H1 (cell line): ENCODE data around the gene ADAMTS3. TPM values are rescaled to one million over a fixed set of nuclear protein-coding genes. Genes with fewer than 3 reads are reported as not detected.
A peak's percentile ranks its signal among the peaks of the same experiment; 100 is the strongest.

Experiments
- CTCF ChIA-PET: fragments of 300-600 bp; sonication (Branson Sonifier 250); formaldehyde crosslinking; loops from one replicate; lab custom pipeline; 2021; ENCODE audit not compliant: partially characterized antibody; lab: Charles Lee
- POLR2A ChIA-PET: fragments of 300-600 bp; sonication (Branson Sonifier 250); formaldehyde crosslinking; loops from one replicate; lab custom pipeline; 2021; ENCODE audit warnings: inconsistent platforms; ENCODE audit not compliant: partially characterized antibody; lab: Charles Lee
- DNase-seq, 2 experiments: peaks; one replicate each; pipeline versions ENCODE4 v3.0.0 to v3.0.0-alpha.2; 2010 to 2022; ENCODE audit warnings: low spot score in 2 of 2, low read depth in 1 of 2, mixed read lengths in 1 of 2
- FAIRE-seq: peaks from 2 replicates; lab custom pipeline; 2011; peaks lifted over from hg19 to GRCh38; lab: Jason Lieb, UNC
- H2AFZ ChIP-seq: 2 replicates; pipeline ENCODE4 v1.8.1; 2012; ENCODE audit warnings: low read length, inconsistent platforms
- H2AK5ac ChIP-seq: 2 replicates; pipeline ENCODE4 v1.6.1; 2013; ENCODE audit warnings: low read depth, low read length
- H2BK120ac ChIP-seq: replicated peaks from 2 replicates; pipeline ENCODE3; 2013; ENCODE audit warnings: low read depth, low read length, inconsistent platforms
- H2BK12ac ChIP-seq: 2 replicates; pipeline ENCODE4 v1.6.1; 2013; ENCODE audit warnings: low read depth, low read length
- H2BK15ac ChIP-seq: 2 replicates; pipeline ENCODE4 v1.6.1; 2013; ENCODE audit warnings: low read length
- H2BK20ac ChIP-seq: 2 replicates; pipeline ENCODE4 v1.6.1; 2013; ENCODE audit warnings: low read length
- H2BK5ac ChIP-seq: 2 replicates; pipeline ENCODE4 v1.6.1; 2013; ENCODE audit warnings: low read depth, low read length
- H3K14ac ChIP-seq: 2 replicates; pipeline ENCODE4 v1.6.1; 2013; ENCODE audit warnings: inconsistent platforms; ENCODE audit not compliant: insufficient read length
- H3K18ac ChIP-seq: 2 replicates; pipeline ENCODE4 v1.6.1; 2013; ENCODE audit warnings: low read length; ENCODE audit errors: extremely low read depth
- H3K23ac ChIP-seq: 2 replicates; pipeline ENCODE4 v1.6.1; 2013; ENCODE audit warnings: inconsistent platforms; ENCODE audit not compliant: insufficient read length
- H3K23me2 ChIP-seq: 2 replicates; pipeline ENCODE4 v1.6.1; 2013; ENCODE audit warnings: low read depth, low read length
- H3K27ac ChIP-seq: 2 replicates; pipeline ENCODE4 v1.6.1; 2011; ENCODE audit warnings: low read depth, low read length, inconsistent platforms
- H3K27me3 ChIP-seq, 4 experiments: replicated peaks in 1 of 4; 1 replicate in 1 of 4; 2 replicates in 3 of 4; pipeline versions ENCODE4 v1.6.1 to v1.8.1; 2011 to 2013; ENCODE audit warnings: low read length in 3 of 4, mild to moderate bottlenecking in 3 of 4, inconsistent platforms in 2 of 4, mixed read lengths in 2 of 4, moderate library complexity in 1 of 4; ENCODE audit not compliant: control insufficient read depth in 3 of 4, insufficient read depth in 3 of 4; ENCODE audit errors: extremely low read depth in 1 of 4
- H3K36me3 ChIP-seq, 4 experiments: 2 replicates each; pipeline versions ENCODE4 v1.6.1 to v1.8.1; 2011 to 2013; ENCODE audit warnings: mild to moderate bottlenecking in 4 of 4, low read length in 3 of 4, moderate library complexity in 2 of 4, control low read depth in 1 of 4, inconsistent platforms in 1 of 4; ENCODE audit not compliant: insufficient read depth in 4 of 4, control insufficient read depth in 2 of 4
- H3K4ac ChIP-seq: replicated peaks from 2 replicates; pipeline ENCODE3; 2013; ENCODE audit warnings: low read length, low read depth, mixed read lengths, inconsistent platforms; ENCODE audit not compliant: insufficient read length
- H3K4me1 ChIP-seq, 4 experiments: replicated peaks in 1 of 4; 1 replicate in 1 of 4; 2 replicates in 3 of 4; pipeline versions ENCODE4 v1.6.1 to v1.8.1; 2011 to 2013; ENCODE audit warnings: low read length in 3 of 4, inconsistent platforms in 2 of 4, mixed read lengths in 1 of 4; ENCODE audit not compliant: insufficient read depth in 4 of 4, control insufficient read depth in 3 of 4
- H3K4me2 ChIP-seq, 2 experiments: 2 replicates each; pipeline versions ENCODE4 v1.6.1 to v1.8.1; 2011 to 2013; ENCODE audit warnings: low read depth in 2 of 2, low read length in 2 of 2, control low read depth in 1 of 2, inconsistent platforms in 1 of 2, mild to moderate bottlenecking in 1 of 2; ENCODE audit not compliant: insufficient read depth in 1 of 2
- H3K4me3 ChIP-seq, 4 experiments: fragments of 200-600, 300-600 bp in 1 of 4; sonication (generic), shearing (Covaris generic), sonication (Bioruptor Twin) in 1 of 4; 2 replicates each; pipeline versions ENCODE4 v1.5.1 to v1.8.1; 2011 to 2016; ENCODE audit warnings: low read length in 4 of 4, low read depth in 3 of 4, control low read depth in 2 of 4, inconsistent platforms in 2 of 4, mild to moderate bottlenecking in 2 of 4, mixed read lengths in 1 of 4, moderate library complexity in 1 of 4; ENCODE audit not compliant: insufficient read depth in 2 of 4; ENCODE audit errors: extremely low read depth in 1 of 4
- H3K56ac ChIP-seq: replicated peaks from 2 replicates; pipeline ENCODE3; 2013; ENCODE audit warnings: low read depth, mild to moderate bottlenecking, mixed read lengths, low read length, inconsistent platforms; ENCODE audit not compliant: insufficient read length
- H3K79me1 ChIP-seq: 2 replicates; pipeline ENCODE4 v1.6.1; 2013; ENCODE audit warnings: low read depth, low read length, control low read depth
- H3K79me2 ChIP-seq, 2 experiments: 2 replicates each; pipeline versions ENCODE4 v1.6.1 to v1.8.1; 2012 to 2013; ENCODE audit warnings: low read length in 2 of 2, mild to moderate bottlenecking in 2 of 2, inconsistent platforms in 1 of 2; ENCODE audit not compliant: insufficient read depth in 2 of 2, control insufficient read depth in 1 of 2
- H3K9ac ChIP-seq, 4 experiments: replicated peaks in 1 of 4; 1 replicate in 1 of 4; 2 replicates in 3 of 4; pipeline versions ENCODE4 v1.6.1 to v1.8.1; 2011 to 2013; ENCODE audit warnings: low read depth in 3 of 4, low read length in 3 of 4, control low read depth in 2 of 4, mild to moderate bottlenecking in 2 of 4, moderate library complexity in 2 of 4, inconsistent platforms in 1 of 4; ENCODE audit errors: extremely low read depth in 1 of 4
- H3K9me3 ChIP-seq, 2 experiments: 2 replicates each; pipeline versions ENCODE4 v1.6.1 to v1.8.1; 2012 to 2013; ENCODE audit warnings: mild to moderate bottlenecking in 2 of 2, moderate library complexity in 2 of 2, control low read depth in 1 of 2, inconsistent platforms in 1 of 2, low read depth in 1 of 2, low read length in 1 of 2, mixed read lengths in 1 of 2; ENCODE audit not compliant: insufficient read depth in 2 of 2
- H4K20me1 ChIP-seq, 2 experiments: replicated peaks in 1 of 2; 2 replicates each; pipeline versions ENCODE3 to v1.8.1; 2011 to 2013; ENCODE audit warnings: inconsistent platforms in 2 of 2, low read length in 2 of 2, mild to moderate bottlenecking in 1 of 2; ENCODE audit not compliant: insufficient read depth in 2 of 2, control insufficient read depth in 1 of 2
- H4K5ac ChIP-seq: 2 replicates; pipeline ENCODE4 v1.6.1; 2013; ENCODE audit warnings: low read length, low read depth, mixed read lengths, inconsistent platforms; ENCODE audit not compliant: insufficient read length
- H4K8ac ChIP-seq: 2 replicates; pipeline ENCODE4 v1.8.0; 2013; ENCODE audit warnings: mild to moderate bottlenecking, moderate library complexity, low read length, inconsistent platforms; ENCODE audit not compliant: insufficient read depth; ENCODE audit errors: extremely low read depth
- H4K91ac ChIP-seq: replicated peaks from 2 replicates; pipeline ENCODE3; 2013; ENCODE audit warnings: low read length, mixed read lengths, inconsistent platforms; ENCODE audit not compliant: insufficient read length
- CBX8 ChIP-seq: fragments of 300-800, 300-1000 bp; sonication (generic); IDR thresholded peaks from 2 replicates; pipeline ENCODE4 v1.7.1; 2016; ENCODE audit warnings: low read depth, low read length, borderline replicate concordance
- CHD1 ChIP-seq: IDR thresholded peaks from 2 replicates; pipeline ENCODE4 v1.6.1; 2012; ENCODE audit warnings: low read depth, low read length, improper control_type of control experiment
- GABPA ChIP-seq: IDR thresholded peaks from 2 replicates; pipeline ENCODE4 v1.6.1; 2011; ENCODE audit warnings: mild to moderate bottlenecking, low read length, moderate library complexity, borderline replicate concordance; ENCODE audit not compliant: insufficient read depth
- KDM5A ChIP-seq: fragments of 200-600 bp; IDR thresholded peaks from 2 replicates; pipeline ENCODE4 v1.7.1; 2012; ENCODE audit warnings: mild to moderate bottlenecking, low read length, inconsistent platforms, mixed read lengths
- SIN3A ChIP-seq, 2 experiments: IDR thresholded peaks in 1 of 2; conservative IDR thresholded peaks in 1 of 2; 2 replicates each; pipeline ENCODE4 v1.6.1; 2011 to 2012; ENCODE audit warnings: low read length in 2 of 2, improper control_type of control experiment in 1 of 2, low read depth in 1 of 2, mild to moderate bottlenecking in 1 of 2
- SIRT6 ChIP-seq: IDR thresholded peaks from one replicate; pipeline ENCODE4 v1.7.1; 2012; ENCODE audit warnings: low read length, inconsistent platforms
- TBP ChIP-seq: IDR thresholded peaks from 2 replicates; pipeline ENCODE4 v1.6.1; 2011; ENCODE audit warnings: low read depth, low read length, improper control_type of control experiment
- WGBS, 2 experiments: shearing (Covaris generic) in 1 of 2; methylation state at CpG; one replicate each; pipeline versions ENCODE4 v1.1.6 to v1.1.7; 2013 to 2015; ENCODE audit warnings: low lambda C conversion rate in 2 of 2, mixed read lengths in 2 of 2, inconsistent platforms in 1 of 2, low coverage in 1 of 2, missing lambda C conversion rate in 1 of 2; ENCODE audit not compliant: insufficient replicate concordance in 2 of 2, insufficient coverage in 1 of 2, insufficient read length in 1 of 2; ENCODE audit errors: extremely low coverage in 1 of 2, missing lambda C conversion rate in 1 of 2; 5-methylcytosine and 5-hydroxymethylcytosine counted together
- polyA plus RNA-seq, 7 experiments: library from polyadenylated mRNA; depleted of rRNA in 3 of 7; stranded (reverse) in 5 of 7; unstranded in 2 of 7; fragments of >200 nt in 5 of 7; fragments of 200-250 nt in 2 of 7; gene quantifications; 1 replicate in 5 of 7; 2 replicates in 1 of 7; 4 replicates in 1 of 7; pipeline versions ENCODE4 v1.2.1 to v1.2.3, GENCODE V29; 2011 to 2013; ENCODE audit warnings: missing spikeins in 2 of 7, mixed read lengths in 2 of 7
- total RNA-seq: library from RNA; stranded (reverse); fragmentation: NEBNext Ultra II Directional; extraction: Animal tissue kit (Norgen Biotek cat#: 25700); gene quantifications from 2 replicates; pipeline ENCODE4 v1.2.1, GENCODE V29; 2021

The ADAMTS3 gene
- total and polyA plus RNA-seq, 2 of the 8 experiments (the other 6 are each of a cell fraction or from before 2014, with no cell fraction given): 1.3 to 3.4 TPM

DNA sequence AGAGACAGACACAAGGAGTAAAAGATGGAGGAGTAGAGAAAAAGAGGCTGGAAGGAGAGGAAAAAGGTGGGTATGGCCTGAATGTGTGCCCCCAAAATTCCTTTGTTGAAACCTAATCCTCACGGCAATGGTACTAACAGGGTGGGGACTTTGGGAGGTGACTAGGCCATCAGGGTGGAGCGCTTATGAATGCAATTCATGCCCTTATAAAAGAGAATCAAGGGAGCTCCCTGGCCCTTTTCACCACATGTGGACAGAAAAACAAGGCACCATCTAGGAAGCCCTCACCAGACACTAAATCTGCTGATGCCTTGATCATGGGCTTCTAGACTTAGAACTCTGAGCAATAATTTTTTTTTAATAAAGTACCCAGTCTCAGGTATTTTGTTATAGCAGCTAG is 282.1 kb downstream of the ADAMTS3 start:
- no peaks in the 10 kb centered on the region for H4K20me1 ChIP-seq
- H4K91ac ChIP-seq: no peak overlapping the region
- H4K5ac ChIP-seq: no peak overlapping the region
- no peaks in the 10 kb centered on the region for H3K79me1 ChIP-seq
- H2BK20ac ChIP-seq: no peak overlapping the region
- no peak for TF ChIP-seq SIN3A (conservative IDR thresholded peaks at IDR 0.05 in 1 of 2, IDR thresholded peaks at IDR 0.05 in 1 of 2; ENCODE audit: low read depth in 1 of 2, low read length in 2 of 2)
- TF ChIP-seq GABPA: no peak
- TF ChIP-seq TBP: no peak
- TF ChIP-seq KDM5A: no peak
- TF ChIP-seq CBX8: no peak
- no peak for TF ChIP-seq SIRT6
- no peak for TF ChIP-seq CHD1
- ChIA-PET POLR2A (no interaction called here), CTCF (interaction anchor here (0.8 to 4.2 kb wide), 8 partner anchors 178 to 1635 kb away, joined by 3 to 29 read pairs (median 3); no protein-coding TSS in a partner anchor)
- no peak overlapping the region for H2BK15ac ChIP-seq
- H2BK5ac ChIP-seq: no peak overlapping the region
- no peaks in the 10 kb centered on the region for H3K27me3 ChIP-seq
- no peak overlapping the region for H3K4me2 ChIP-seq
- FAIRE-seq (no peak), DNase-seq (no peak)
- no peak overlapping the region for H3K18ac ChIP-seq
- H4K8ac ChIP-seq: no peak overlapping the region
- H3K27ac ChIP-seq: no peak overlapping the region
- H2AK5ac ChIP-seq: no peak overlapping the region
- no peaks in the 10 kb centered on the region; the same call in 1 of the 2 replicates for H3K23me2 ChIP-seq
- H3K56ac ChIP-seq: no peak overlapping the region
- no peak overlapping the region for H2BK12ac ChIP-seq
- no peaks in the 10 kb centered on the region for H3K36me3 ChIP-seq
- no peak overlapping the region for H3K4me3 ChIP-seq
- H3K79me2 ChIP-seq: no peaks in the 10 kb centered on the region
- 100% methylated on average over 2 of the region's 2 CpGs; no CpG with 5 or more reads in 1 of the 2 experiments for WGBS, 2 experiments
- no peak overlapping the region for H3K4ac ChIP-seq
- peak overlapping the region; percentile 87; the same call in 1 of the 2 replicates for H2AFZ ChIP-seq
- no peaks in the 10 kb centered on the region for H3K4me1 ChIP-seq
- no peak overlapping the region for H3K14ac ChIP-seq
- no peak overlapping the region for H2BK120ac ChIP-seq
- H3K9me3 ChIP-seq: no peaks in the 10 kb centered on the region
- no peak overlapping the region for H3K9ac ChIP-seq
- H3K23ac ChIP-seq: no peak overlapping the region
